OCI-LY1 (cell line): ENCODE results near the gene ADAR.

ENCODE experiments used
- H2AFZ ChIP-seq: fragments of 200-600 bp; sonication (generic), shearing (Covaris generic); 2 replicates; pipeline ENCODE4 v1.6.0; 2014; ENCODE audit warnings: antibody characterized with exemption, mild to moderate bottlenecking, low read length
- H3F3A ChIP-seq: fragments of 200-600 bp; sonication (generic), shearing (Covaris generic); 2 replicates; pipeline ENCODE4 v1.6.0; 2014; ENCODE audit warnings: mild to moderate bottlenecking, antibody characterized with exemption, low read length, moderate library complexity; ENCODE audit not compliant: insufficient read depth
- H3K27ac ChIP-seq: fragments of 200-600 bp; sonication (generic); 2 replicates; pipeline ENCODE4 v1.5.1; 2014; ENCODE audit warnings: low read length, mixed run types, mild to moderate bottlenecking, low read depth; ENCODE audit not compliant: poor library complexity, severe bottlenecking
- H3K27me3 ChIP-seq: fragments of 200-600 bp; sonication (generic); 2 replicates; pipeline ENCODE4 v1.6.0; 2014; ENCODE audit warnings: antibody characterized with exemption, mild to moderate bottlenecking, low read length, moderate library complexity; ENCODE audit not compliant: insufficient read depth
- H3K36me3 ChIP-seq: fragments of 200-600 bp; sonication (generic); 2 replicates; pipeline ENCODE4 v1.6.1; 2014; ENCODE audit warnings: mild to moderate bottlenecking, antibody characterized with exemption, low read length, moderate library complexity, mixed read lengths; ENCODE audit not compliant: insufficient read depth
- H3K4me1 ChIP-seq: fragments of 200-600 bp; sonication (generic); 2 replicates; pipeline ENCODE4 v1.5.1; 2014; ENCODE audit warnings: mild to moderate bottlenecking, low read length, moderate library complexity; ENCODE audit not compliant: insufficient read depth, severe bottlenecking
- H3K4me2 ChIP-seq: fragments of 200-600 bp; sonication (generic), shearing (Covaris generic); 2 replicates; pipeline ENCODE4 v1.6.1; 2014; ENCODE audit warnings: low read length
- H3K4me3 ChIP-seq: fragments of 200-600 bp; sonication (generic); 2 replicates; pipeline ENCODE4 v1.5.1; 2014; ENCODE audit warnings: low read length, low read depth, mild to moderate bottlenecking, mixed read lengths; ENCODE audit not compliant: poor library complexity, severe bottlenecking
- H3K79me2 ChIP-seq: fragments of 200-600 bp; shearing (Covaris generic); 2 replicates; pipeline ENCODE4 v1.6.1; 2016; ENCODE audit warnings: mixed run types, low read length, mixed read lengths; ENCODE audit not compliant: insufficient read depth
- H3K9ac ChIP-seq: fragments of 200-600 bp; sonication (generic), shearing (Covaris generic); 2 replicates; pipeline ENCODE4 v1.6.1; 2014; ENCODE audit warnings: mild to moderate bottlenecking, low read length, mixed read lengths
- H3K9me2 ChIP-seq: fragments of 200-600 bp; sonication (generic), shearing (Covaris generic); 2 replicates; pipeline ENCODE4 v1.6.1; 2014; ENCODE audit warnings: low read depth, mild to moderate bottlenecking, low read length, mixed read lengths
- H3K9me3 ChIP-seq: fragments of 200-600 bp; shearing (Covaris generic); 2 replicates; pipeline ENCODE4 v1.6.1; 2014; ENCODE audit warnings: low read length, mixed read lengths
- H4K20me1 ChIP-seq: fragments of 200-600 bp; sonication (generic), shearing (Covaris generic); 2 replicates; pipeline ENCODE4 v1.6.0; 2016; ENCODE audit warnings: mild to moderate bottlenecking, low read length; ENCODE audit not compliant: insufficient read depth
- EZH2 ChIP-seq: fragments of 200-600 bp; sonication (generic), shearing (Covaris generic); IDR thresholded peaks from 2 replicates; pipeline ENCODE4 v1.8.0; 2017; ENCODE audit warnings: borderline replicate concordance, mixed run types, mild to moderate bottlenecking, antibody characterized with exemption, low read length, moderate library complexity, mixed read lengths
- TF ChIP-seq, protein P1 (sequence below): fragments of 200-600 bp; sonication (generic), shearing (Covaris generic); IDR thresholded peaks from 2 replicates; pipeline ENCODE4 v1.5.1; 2017; ENCODE audit warnings: mild to moderate bottlenecking, antibody characterized with exemption, low read length, moderate library complexity, mixed read lengths

The ADAR gene

GRCh38 chr1:154568157-154568815 is 39.7 kb downstream of the ADAR start:
- Histone ChIP-seq H4K20me1 (no peaks in the 10 kb centered on the region), H3K27ac (no peak overlapping the region), H3K9me2 (no peaks in the 10 kb centered on the region), H2AFZ (no peak overlapping the region), H3K4me2 (peak overlapping the region; percentile 14; the same call in 1 of the 2 replicates), H3K36me3 (no peaks in the 10 kb centered on the region), H3K9ac (no peak overlapping the region), H3F3A (no peaks in the 10 kb centered on the region), H3K4me3 (no peak overlapping the region), H3K27me3 (0 out of 2 replicates have a peak, but pooled peaks cover 14% of the 10 kb centered on the region), H3K9me3 (no peaks in the 10 kb centered on the region), H3K79me2 (no peaks in the 10 kb centered on the region), H3K4me1 (no peaks in the 10 kb centered on the region)
- TF ChIP-seq EZH2: no peak
- TF ChIP-seq, protein P1, sequence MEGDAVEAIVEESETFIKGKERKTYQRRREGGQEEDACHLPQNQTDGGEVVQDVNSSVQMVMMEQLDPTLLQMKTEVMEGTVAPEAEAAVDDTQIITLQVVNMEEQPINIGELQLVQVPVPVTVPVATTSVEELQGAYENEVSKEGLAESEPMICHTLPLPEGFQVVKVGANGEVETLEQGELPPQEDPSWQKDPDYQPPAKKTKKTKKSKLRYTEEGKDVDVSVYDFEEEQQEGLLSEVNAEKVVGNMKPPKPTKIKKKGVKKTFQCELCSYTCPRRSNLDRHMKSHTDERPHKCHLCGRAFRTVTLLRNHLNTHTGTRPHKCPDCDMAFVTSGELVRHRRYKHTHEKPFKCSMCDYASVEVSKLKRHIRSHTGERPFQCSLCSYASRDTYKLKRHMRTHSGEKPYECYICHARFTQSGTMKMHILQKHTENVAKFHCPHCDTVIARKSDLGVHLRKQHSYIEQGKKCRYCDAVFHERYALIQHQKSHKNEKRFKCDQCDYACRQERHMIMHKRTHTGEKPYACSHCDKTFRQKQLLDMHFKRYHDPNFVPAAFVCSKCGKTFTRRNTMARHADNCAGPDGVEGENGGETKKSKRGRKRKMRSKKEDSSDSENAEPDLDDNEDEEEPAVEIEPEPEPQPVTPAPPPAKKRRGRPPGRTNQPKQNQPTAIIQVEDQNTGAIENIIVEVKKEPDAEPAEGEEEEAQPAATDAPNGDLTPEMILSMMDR: no peak

DNA sequence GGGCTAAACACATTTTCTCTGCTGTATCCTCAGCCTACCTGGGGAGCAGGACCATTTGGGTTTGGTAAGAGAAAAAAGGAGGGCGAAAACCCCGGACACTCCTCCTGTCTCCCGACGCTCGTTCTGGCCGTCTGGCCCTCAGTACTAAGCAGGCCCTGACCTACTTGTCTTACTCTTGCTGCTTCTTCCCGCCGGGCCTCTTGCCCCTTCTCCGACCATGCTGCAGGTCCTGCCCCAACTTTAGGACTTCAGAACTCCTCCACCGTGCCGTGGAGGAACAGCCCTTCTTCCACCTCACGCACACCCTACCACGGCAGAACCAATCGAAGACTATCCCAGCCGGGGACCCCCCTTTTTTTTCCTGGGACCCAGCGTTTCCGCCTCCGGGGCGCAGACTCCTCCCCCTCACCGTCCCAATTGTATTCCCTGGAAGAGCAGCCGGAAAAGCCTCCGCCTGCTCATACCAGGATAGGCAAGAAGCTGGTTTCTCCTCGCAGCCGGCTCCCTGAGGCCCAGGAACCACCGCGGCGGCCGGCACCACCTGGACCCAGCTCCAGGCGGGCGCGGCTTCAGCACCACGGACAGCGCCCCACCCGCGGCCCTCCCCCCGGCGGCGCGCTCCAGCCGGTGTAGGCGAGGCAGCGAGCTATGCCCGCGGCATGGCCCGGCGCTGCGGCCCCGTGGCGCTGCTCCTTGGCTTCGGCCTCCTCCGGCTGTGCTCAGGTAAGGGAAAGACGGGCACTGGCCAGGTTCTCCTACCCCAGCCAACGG is 40.4 kb downstream of the ADAR start, which contains the start of gene CHRNB2:
Gene CHRNB2 (plus strand): TSS at position 393 of the 771 bp plus-strand sequence. CDS start 267 bp downstream, at position 660.
- Histone ChIP-seq H3K27me3 (0 out of 2 replicates have a peak, but pooled peaks cover 14% of the 10 kb centered on the region), H3K27ac (no peak within 1 kb of the TSS), H3K79me2 (no peaks in the 10 kb centered on the region), H3K4me1 (no peaks in the 10 kb centered on the region), H3K4me2 (peak within 1 kb of the TSS; percentile 14; the same call in 1 of the 2 replicates), H4K20me1 (no peaks in the 10 kb centered on the region), H3K9me3 (no peaks in the 10 kb centered on the region), H3K36me3 (no peaks in the 10 kb centered on the region), H3F3A (no peaks in the 10 kb centered on the region), H3K4me3 (no peak within 1 kb of the TSS), H2AFZ (no peak within 1 kb of the TSS), H3K9me2 (no peaks in the 10 kb centered on the region), H3K9ac (no peak within 1 kb of the TSS)
- no peak for TF ChIP-seq EZH2
- TF ChIP-seq, protein P1: no peak

DNA sequence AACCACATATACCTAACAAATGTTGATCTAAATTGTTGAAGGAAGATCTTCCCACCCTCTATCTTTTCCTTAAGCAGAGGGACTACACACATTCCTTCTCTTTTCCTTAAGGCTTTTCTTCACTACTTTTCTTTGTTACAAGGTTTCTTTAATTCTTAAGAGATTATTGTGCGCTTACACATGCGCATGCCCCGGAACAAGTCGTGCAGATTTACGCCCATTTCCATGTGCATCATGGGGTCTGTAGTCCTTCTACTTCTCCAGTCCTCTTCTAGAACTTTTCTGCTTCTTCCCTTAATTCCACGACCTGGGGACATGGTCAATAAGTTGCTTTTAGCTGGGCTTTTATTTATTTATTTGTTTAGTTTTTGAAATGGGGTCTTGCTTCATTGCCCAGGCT is 42.1 kb downstream of the ADAR start:
- Histone ChIP-seq H3K4me3 (no peak overlapping the region), H3K4me2 (no peak overlapping the region), H2AFZ (no peak overlapping the region), H3K27ac (no peak overlapping the region), H3F3A (no peaks in the 10 kb centered on the region), H3K9me2 (no peaks in the 10 kb centered on the region), H3K79me2 (no peaks in the 10 kb centered on the region), H3K4me1 (no peaks in the 10 kb centered on the region), H3K9me3 (no peaks in the 10 kb centered on the region), H3K9ac (no peak overlapping the region), H4K20me1 (no peaks in the 10 kb centered on the region), H3K36me3 (no peaks in the 10 kb centered on the region), H3K27me3 (0 out of 2 replicates have a peak, but pooled peaks cover 14% of the 10 kb centered on the region)
- TF ChIP-seq, protein P1: no peak
- TF ChIP-seq EZH2: no peak
